Measurements from ENCODE around the gene BEX3. TPM values are rescaled to one million over a fixed set of nuclear protein-coding genes. Genes with fewer than 3 reads are reported as not detected.
"Not testable (repeated sequence)": the region's sequence is repeated elsewhere in the genome, so short reads cannot be mapped to it uniquely, and the experiment has no call there.

BEX3 gene
- total RNA-seq, 2 experiments from 2014 or later: not detected

GRCh38 chrX:103406256-103406655 is 29.9 kb downstream of the BEX3 start:
- BruUV-seq (replicated peaks): no TSS peak
- ChIA-PET CTCF (ENCODE audit: unreplicated experiment) (no interaction called here), POLR2A (interaction anchor here (0.6 kb wide), 1 partner anchor 48 kb away, joined by 4 read pairs; no protein-coding TSS in a partner anchor)
- no peaks in the 10 kb centered on the region for H3K9me2 ChIP-seq (ENCODE audit: insufficient read depth, low read length)
- H3K9me3 ChIP-seq (ENCODE audit: low read length): no peaks in the 10 kb centered on the region
- H2AFZ ChIP-seq (ENCODE audit: low read length): no peak overlapping the region
- H4K20me1 ChIP-seq (ENCODE audit: insufficient read depth, low read length): no peaks in the 10 kb centered on the region
- no peak overlapping the region for H3K27ac ChIP-seq (ENCODE audit: low read depth, low read length, poor library complexity, severe bottlenecking)
- intact Hi-C loops (cut with micrococcal nuclease; ENCODE audit: unreplicated experiment): no loop called here
- no peak for DNase-seq (ENCODE audit: low spot score)
- no peaks in the 10 kb centered on the region for H3K79me2 ChIP-seq (ENCODE audit: insufficient read depth, low read depth, low read length)
- no peak overlapping the region for H3K4me2 ChIP-seq (ENCODE audit: low read length)
- no peaks in the 10 kb centered on the region for H3K36me3 ChIP-seq (ENCODE audit: insufficient read depth, low read length)
- H3K4me3 ChIP-seq (ENCODE audit: low read depth, low read length, poor library complexity, severe bottlenecking): no peak overlapping the region
- H3K4me1 ChIP-seq (ENCODE audit: insufficient read depth, low read length, poor library complexity, severe bottlenecking): no peaks in the 10 kb centered on the region
- TF ChIP-seq CTCF (conservative IDR thresholded peaks at IDR 0.05; ENCODE audit: low read length): no peak

- Histone ChIP-seq H3K9me2 (ENCODE audit: insufficient read depth, low read length) (no peaks in the 10 kb centered on the region), H4K20me1 (ENCODE audit: insufficient read depth, low read length) (no peaks in the 10 kb centered on the region), H3K4me2 (ENCODE audit: low read length) (no peak overlapping the region), H3K79me2 (ENCODE audit: insufficient read depth, low read depth, low read length) (no peaks in the 10 kb centered on the region), H3K36me3 (ENCODE audit: insufficient read depth, low read length) (no peaks in the 10 kb centered on the region), H3K4me3 (ENCODE audit: low read depth, low read length, poor library complexity, severe bottlenecking) (no peak overlapping the region), H2AFZ (ENCODE audit: low read length) (no peak overlapping the region), H3K9me3 (ENCODE audit: low read length) (no peaks in the 10 kb centered on the region), H3K27ac (ENCODE audit: low read depth, low read length, poor library complexity, severe bottlenecking) (no peak overlapping the region), H3K4me1 (ENCODE audit: insufficient read depth, low read length, poor library complexity, severe bottlenecking) (no peaks in the 10 kb centered on the region)
- DNase-seq (ENCODE audit: low spot score): no peak
- intact Hi-C loops (cut with micrococcal nuclease; ENCODE audit: unreplicated experiment): no loop called here
- POLR2A ChIA-PET: no interaction called here
- TF ChIP-seq EZH2phosphoT487 (IDR thresholded peaks at IDR 0.05; ENCODE audit: borderline replicate concordance, low read depth, low read length) (no peak), CTCF (conservative IDR thresholded peaks at IDR 0.05; ENCODE audit: low read length) (no peak)
- BruUV-seq (replicated peaks): no TSS peak
- CTCF ChIA-PET (ENCODE audit: unreplicated experiment): no interaction called here
These were observed 31.4 kb downstream of the BEX3 start for GRCh38 chrX:103407776-103408175.

- H3K79me2 ChIP-seq (ENCODE audit: insufficient read depth, low read depth, low read length); H3K36me3 ChIP-seq (ENCODE audit: insufficient read depth, low read length); H3K4me3 ChIP-seq (ENCODE audit: low read depth, low read length, poor library complexity, severe bottlenecking); DNase-seq (ENCODE audit: low spot score); H3K9me3 ChIP-seq (ENCODE audit: low read length); H3K9me2 ChIP-seq (ENCODE audit: insufficient read depth, low read length); H4K20me1 ChIP-seq (ENCODE audit: insufficient read depth, low read length); H3K27ac ChIP-seq (ENCODE audit: low read depth, low read length, poor library complexity, severe bottlenecking); POLR2A ChIA-PET; H3K4me2 ChIP-seq (ENCODE audit: low read length); BruUV-seq (replicated peaks); intact Hi-C loops (cut with micrococcal nuclease; ENCODE audit: unreplicated experiment); H3K4me1 ChIP-seq (ENCODE audit: insufficient read depth, low read length, poor library complexity, severe bottlenecking); CTCF ChIA-PET (ENCODE audit: unreplicated experiment); H2AFZ ChIP-seq (ENCODE audit: low read length): not testable (repeated sequence)
These were observed 35.4 kb downstream of the BEX3 start for GRCh38 chrX:103411721-103412120.
